Midbrain (tissue), 1 donor: ENCODE results near the gene PLCL2.
"Not testable (repeated sequence)": the region's sequence is repeated elsewhere in the genome, so short reads cannot be mapped to it uniquely, and the experiment has no call there.

ENCODE experiments used
- DNase-seq: peaks from one replicate; lab custom pipeline; 2025; lab: John Stamatoyannopoulos, UW

PLCL2 gene

DNA sequence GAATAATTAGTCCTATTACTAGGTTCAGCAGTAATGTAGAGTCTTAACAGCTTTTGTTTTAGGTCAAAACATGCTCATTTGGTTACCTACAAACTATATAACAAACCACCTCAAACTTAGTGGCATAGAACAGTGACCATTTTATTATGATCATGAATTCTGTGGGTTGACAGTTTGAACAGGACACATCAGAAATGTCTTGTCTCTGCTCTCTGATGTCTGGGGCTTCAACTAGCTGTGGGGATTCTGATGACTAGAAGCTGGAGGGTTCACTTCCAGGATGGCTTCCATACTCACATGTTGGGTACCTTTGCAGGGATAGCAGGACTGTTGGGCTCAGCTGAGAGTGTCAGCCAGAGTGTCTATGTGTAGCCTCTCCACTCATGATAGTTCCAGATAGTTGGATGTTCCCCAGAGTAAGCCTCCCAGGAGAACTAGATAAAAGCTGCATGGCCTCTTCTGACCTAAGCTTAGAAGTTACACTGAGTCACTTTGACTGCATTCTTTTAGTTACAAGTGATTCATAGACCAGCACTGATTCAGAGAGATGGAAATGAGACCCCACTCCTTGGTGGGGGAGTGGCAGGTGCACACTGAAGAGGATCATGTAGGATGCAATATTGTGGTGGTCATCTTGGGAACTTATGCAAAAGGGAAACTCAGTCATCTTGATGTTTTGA is 32.6 kb downstream of the PLCL2 start:
- no peak for DNase-seq

DNA sequence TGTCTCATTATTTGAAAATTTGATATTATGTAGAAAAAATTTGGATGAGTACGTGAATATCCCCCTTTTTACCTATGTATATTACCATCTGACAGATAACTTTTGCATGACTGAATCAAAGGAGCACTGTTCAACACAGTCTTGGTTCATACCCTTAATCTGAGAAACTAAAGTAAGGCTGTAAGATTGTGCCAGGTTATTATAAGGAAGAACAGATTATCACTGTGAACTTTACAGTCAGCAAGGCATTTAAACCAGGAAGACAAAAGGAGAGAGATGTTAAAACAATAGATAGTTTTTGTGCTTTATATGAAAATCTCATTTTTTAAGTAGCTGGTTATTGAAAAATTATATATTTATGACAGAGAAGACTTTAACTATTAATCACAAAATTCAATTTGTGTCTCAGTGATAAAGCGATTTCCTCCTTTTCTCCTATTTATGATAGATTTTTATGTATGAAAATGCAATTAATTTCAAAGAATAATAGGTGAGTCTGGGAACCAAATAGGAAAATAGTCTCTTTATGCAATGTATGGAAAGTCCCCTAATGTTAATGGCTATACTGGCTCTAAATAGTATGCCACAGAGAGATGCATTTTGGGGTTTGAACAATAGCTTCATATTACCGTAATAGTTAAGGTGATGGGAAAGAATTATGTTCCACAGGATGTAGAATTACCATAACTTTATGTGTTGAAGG is 33.4 kb downstream of the PLCL2 start:
- DNase-seq, result no peak

GRCh38 chr3:16918683-16919025 is 33.9 kb downstream of the PLCL2 start:
- DNase-seq, result no peak

DNA sequence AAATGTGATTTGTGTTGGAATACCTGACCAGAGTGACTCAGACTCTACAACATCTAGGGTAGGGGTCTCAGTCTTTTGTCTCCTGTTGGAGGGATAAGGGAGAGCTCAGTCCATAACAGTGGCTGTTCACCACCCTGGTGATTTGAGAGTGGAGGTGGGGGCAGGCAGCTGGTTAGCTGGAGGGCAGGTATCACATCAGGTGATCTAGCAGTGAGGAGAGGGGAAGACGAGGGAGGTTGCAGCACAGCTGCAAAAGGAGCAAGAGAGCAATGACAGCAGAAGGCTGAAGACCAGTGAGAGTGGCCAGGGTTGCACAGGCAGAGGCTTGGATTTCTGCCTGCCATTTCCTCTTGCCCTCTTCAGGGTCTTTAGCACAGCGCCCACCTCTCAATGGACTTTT is 38.4 kb downstream of the PLCL2 start:
- no peak for DNase-seq

DNA sequence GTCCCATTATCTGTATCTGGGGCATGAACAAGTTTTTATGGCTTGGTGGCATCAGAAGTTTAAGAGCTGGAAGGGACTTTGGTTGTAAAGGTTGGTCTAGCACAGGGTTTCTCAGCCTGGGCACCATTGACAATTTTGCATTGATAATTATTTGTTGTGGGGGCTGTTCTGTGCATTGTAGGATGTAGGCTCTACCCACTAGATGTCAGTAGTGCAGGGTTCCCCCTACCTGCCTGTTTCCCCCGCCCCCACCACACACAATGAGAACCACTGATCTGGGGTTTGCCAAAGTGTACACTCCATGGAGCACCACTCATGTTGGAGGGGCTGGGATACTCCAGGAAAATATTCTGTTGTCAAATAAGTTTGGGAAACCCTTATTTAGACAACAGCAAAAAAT is 42.7 kb downstream of the PLCL2 start:
- no peak for DNase-seq

DNA sequence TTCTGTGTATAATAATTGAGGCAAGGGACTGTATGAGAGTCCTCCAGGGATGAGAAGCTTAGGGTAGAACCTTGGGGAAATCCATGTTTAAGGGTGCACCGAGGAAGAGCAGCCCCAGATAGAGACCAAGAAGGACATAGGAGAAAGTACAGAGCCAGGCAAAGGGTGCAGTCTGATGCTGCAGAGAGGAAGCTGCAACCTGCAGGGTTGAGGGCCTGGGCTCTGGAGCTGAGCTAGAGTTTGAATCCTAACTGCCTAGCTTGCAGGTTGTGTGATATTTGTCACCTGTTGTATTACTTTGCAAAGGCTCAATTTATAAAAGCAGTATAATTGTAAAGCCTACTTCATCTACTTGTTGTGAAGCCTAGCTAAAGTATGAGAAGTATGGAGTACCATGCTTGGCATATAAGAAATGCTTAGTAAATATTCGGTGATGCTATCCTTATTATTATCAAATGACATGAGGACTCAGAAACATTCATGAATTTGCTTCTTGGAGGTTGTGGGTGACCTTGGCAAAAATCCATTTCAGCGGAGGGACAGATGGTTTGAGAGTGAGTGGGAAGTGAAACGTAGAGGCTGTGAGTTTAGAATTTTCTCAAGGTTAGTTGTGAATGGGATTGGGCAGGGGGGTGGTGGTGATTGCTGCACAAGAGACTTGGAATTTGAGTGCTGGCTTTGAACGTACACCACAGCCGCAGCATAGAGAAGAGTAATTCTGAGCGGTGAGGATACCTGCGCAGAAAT is 43.8 kb downstream of the PLCL2 start:
- no peak for DNase-seq

GRCh38 chr3:16929311-16929710 is 44.6 kb downstream of the PLCL2 start:
- DNase-seq, result no peak

GRCh38 chr3:16932877-16933276 is 48.1 kb downstream of the PLCL2 start:
- DNase-seq, result no peak

DNA sequence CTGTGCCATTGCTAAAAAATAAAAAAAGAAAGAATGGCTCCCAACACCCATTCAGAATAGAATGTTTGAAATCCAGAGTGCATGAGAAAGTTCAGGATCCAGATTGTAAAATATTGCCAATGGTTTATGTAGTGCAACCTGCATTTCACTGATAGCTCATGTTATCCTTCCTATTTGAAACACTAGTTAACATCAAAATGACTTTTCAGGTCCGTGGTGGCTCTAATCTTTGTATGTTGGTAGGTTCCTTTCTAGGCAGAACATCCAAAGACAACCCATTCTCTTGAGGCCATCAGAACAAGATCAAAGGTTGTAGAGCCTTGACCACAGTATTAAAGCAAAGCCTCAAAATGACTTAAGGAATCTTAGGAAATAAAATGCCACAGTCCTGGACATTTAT is 51.0 kb downstream of the PLCL2 start:
- no peak for DNase-seq

DNA sequence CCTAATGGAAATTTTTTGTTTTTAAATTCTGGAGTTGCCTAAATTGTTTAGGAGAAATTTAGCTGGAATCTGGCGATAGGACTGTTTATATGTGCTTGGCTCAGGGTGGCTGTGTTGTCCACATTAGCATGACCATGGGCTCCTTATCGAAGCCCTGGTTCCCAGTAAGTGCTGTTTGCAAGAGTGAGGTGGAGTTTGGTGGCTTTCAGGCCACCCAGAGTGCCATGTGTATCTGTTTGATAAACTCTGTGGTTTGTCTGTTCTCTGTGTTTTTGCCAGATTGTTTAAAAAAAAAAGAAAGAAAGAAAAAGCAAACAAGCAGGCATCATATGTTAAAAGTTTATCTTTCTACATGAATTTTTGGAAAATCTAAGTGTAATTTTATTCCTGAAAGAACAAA is 51.5 kb downstream of the PLCL2 start:
- no peak for DNase-seq

DNA sequence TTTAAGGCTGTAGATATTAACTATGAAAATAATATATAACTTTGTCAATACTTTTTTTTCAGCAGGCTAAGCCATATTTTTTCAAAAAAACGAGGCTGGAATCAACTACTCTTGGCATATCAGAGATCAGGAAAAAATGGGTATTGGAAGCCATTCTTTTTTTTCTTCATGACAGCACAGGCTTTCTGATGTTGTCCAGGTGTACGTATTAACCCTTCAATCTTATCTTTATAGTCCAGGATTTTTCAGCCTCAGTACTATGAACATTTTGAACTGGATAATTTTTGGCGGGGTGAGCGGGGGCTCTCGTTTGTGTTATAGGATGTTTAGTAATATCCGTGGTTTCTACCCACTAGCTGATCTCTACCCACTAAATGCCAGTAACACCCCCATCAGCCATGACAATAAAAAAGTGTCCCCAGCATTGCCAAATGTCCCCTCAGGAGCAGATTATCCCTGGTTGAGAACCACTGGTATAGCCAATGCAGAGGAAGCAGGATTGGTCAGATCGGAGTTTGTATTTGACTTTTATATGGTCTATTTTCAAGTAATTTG is 52.0 kb downstream of the PLCL2 start:
- no peak for DNase-seq

- DNase-seq, result no peak
These were observed 52.6 kb downstream of the PLCL2 start for GRCh38 chr3:16937326-16937845.

DNA sequence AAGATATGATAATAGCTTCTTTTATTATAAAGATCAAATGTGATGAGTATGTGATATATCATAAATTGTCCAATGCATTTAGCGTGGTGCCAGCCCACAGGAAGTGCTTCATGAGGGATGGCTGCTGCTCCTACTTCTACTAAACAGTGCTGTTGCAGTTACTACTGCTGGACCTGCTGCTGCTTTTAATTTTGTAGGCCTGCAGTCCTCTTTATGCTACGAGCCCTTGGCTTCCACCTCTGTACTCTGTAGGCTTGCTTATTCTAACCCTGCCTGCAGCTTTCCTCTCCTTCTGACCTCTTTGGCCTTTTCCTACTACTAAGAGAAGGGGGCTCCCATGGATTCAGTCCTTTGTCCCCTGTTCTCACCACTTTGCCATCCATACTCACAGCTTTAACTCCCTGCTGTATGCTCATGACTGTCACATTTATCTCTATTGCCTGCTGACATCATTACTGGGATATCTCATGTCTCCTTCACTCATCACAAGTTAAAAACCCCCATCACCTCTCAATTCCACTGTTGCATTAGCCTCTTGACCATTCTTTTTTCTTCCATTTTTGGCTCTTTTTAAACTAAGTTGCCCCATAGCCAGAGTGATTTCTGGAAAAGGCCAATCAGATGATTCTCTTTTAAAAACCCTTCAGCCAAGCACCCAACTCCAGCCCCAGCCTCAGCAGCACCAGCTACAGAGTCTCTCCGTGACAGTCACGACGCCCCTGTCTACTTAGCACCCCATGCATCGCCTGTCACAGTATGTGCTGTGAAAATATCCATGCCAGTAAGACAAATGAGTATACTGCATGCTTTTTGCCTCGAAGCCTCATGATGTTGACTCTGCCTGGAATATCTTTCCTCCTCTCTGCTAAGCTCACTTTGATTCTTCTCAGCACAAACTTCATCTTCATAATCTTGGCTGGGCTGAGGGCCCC is 56.3 kb downstream of the PLCL2 start:
- no peak for DNase-seq

- DNase-seq, result no peak
These were observed 58.2 kb downstream of the PLCL2 start for GRCh38 chr3:16942955-16943354.

- DNase-seq, result no peak
These were observed 59.1 kb downstream of the PLCL2 start for GRCh38 chr3:16943857-16944256.

- no peak for DNase-seq
These were observed 59.6 kb downstream of the PLCL2 start for GRCh38 chr3:16944356-16944755.

DNA sequence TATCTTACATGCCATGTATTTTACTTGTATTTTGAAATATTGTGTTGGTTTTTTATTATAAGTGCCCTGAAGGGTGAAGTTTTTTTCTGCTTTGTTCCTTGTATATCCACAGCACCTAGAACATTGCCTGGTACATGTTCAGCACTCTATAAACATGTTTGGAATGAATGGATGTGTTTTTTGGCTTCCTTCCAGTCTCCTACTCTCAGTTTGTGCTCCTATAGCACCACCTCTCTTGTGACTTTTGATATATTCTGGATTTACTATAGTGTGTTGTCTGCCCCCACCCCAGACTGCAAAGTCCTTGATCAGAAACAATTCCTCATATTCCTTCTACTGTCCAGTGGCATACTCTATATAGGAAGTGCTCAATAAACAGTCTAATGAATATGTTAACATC is 60.6 kb downstream of the PLCL2 start:
- DNase-seq, result no peak

GRCh38 chr3:16950282-16950681 is 65.5 kb downstream of the PLCL2 start:
- no peak for DNase-seq

- DNase-seq, result no peak
These were observed 66.1 kb downstream of the PLCL2 start for GRCh38 chr3:16950845-16951244.

DNA sequence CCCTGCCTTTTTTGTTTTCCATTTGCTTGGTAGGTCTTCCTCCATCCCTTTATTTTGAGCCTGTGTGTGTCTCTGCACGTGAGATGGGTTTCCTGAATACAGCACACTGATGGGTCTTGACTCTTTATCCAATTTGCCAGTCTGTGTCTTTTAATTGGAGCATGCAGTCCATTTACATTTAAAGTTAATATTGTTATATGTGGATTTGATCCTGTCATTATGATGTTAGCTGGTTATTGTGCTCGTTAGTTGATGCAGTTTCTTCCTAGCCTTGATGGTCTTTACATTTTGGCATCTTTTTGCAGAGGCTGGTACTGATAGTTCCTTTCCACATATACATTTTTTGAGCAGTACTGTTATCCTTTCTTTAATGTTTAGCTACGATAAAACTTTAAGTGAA is 73.1 kb downstream of the PLCL2 start:
- not testable (repeated sequence) for DNase-seq

DNA sequence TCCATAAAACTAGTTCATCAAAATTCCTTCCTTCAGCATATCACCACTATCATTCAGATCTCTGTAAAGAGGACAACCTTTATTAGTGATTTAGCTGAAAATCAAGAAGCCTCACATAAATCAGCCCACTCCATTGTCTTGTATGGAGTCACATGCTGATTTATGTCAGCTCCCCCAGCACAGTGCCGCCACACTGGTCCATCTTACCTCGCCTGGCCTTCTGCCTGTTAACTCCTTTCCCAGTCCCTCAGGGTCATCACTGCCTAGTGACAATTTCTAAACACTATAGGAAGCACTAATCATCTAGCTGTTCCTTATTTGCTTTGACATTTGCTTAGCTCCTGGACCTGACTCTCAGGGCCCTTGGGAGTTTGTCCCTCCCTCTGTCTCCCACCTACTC is 75.4 kb downstream of the PLCL2 start:
- DNase-seq, result no peak
